Measurements from ENCODE around the gene ZBTB40.

Gene ZBTB40

DNA sequence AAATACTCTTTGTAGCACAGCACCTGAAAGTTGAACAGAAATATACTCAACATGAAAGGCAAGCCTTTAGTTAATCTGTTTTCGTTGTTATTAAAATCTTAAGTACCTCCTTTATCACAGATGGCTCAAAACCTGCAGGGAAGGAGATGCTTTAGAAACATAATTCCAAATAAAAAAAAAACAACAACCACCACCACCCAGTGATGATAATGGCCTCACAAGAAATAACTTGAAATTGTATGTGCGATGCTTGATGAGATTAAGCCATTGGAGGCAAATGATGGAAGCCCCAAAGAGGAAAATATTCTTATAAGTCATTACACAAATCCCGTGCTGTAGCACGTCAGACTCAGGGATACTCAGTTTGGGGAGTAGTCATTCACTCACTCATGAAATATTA, 24.9 kb upstream of the ZBTB40 start:
- DNase-seq (ENCODE audit: low read depth) = no peak
- H3K4me3 ChIP-seq (ENCODE audit: low read depth, low read length) = no peak overlapping the region
- TF ChIP-seq, protein P1, sequence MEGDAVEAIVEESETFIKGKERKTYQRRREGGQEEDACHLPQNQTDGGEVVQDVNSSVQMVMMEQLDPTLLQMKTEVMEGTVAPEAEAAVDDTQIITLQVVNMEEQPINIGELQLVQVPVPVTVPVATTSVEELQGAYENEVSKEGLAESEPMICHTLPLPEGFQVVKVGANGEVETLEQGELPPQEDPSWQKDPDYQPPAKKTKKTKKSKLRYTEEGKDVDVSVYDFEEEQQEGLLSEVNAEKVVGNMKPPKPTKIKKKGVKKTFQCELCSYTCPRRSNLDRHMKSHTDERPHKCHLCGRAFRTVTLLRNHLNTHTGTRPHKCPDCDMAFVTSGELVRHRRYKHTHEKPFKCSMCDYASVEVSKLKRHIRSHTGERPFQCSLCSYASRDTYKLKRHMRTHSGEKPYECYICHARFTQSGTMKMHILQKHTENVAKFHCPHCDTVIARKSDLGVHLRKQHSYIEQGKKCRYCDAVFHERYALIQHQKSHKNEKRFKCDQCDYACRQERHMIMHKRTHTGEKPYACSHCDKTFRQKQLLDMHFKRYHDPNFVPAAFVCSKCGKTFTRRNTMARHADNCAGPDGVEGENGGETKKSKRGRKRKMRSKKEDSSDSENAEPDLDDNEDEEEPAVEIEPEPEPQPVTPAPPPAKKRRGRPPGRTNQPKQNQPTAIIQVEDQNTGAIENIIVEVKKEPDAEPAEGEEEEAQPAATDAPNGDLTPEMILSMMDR (IDR thresholded peaks at IDR 0.05; ENCODE audit: low read depth, low read length, missing control alignments) = no peak

- TF ChIP-seq, protein P1 (IDR thresholded peaks at IDR 0.05; ENCODE audit: low read depth, low read length, missing control alignments) = no peak
- H3K4me3 ChIP-seq (ENCODE audit: low read depth, low read length) = peak overlapping the region; percentile 45
- no peak for DNase-seq (ENCODE audit: low read depth)
Observed at GRCh38 chr1:22428672-22429071, 23.0 kb upstream of the ZBTB40 start.

DNA sequence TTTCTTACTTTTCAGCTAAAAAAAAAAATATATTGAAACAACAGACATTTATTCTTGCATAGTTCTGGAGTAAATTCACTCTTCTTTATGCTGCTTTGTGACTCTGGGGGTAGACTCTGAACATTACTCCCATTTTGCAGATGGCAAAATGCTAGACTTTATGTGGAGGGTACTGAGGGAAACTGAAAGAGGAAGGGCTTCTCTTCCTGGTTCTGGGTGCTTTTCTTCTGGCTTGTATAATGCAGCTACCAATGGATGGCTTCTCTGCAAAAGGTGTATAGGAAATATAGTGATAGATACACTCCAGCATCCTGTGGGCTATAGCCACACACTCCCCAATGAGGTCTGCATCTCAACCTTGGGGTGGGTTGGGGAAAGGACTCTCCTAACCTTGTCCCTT, 19.7 kb upstream of the ZBTB40 start:
- H3K4me3 ChIP-seq (ENCODE audit: low read depth, low read length) = no peak overlapping the region
- no peak for DNase-seq (ENCODE audit: low read depth)
- TF ChIP-seq, protein P1 (IDR thresholded peaks at IDR 0.05; ENCODE audit: low read depth, low read length, missing control alignments) = no peak

DNA sequence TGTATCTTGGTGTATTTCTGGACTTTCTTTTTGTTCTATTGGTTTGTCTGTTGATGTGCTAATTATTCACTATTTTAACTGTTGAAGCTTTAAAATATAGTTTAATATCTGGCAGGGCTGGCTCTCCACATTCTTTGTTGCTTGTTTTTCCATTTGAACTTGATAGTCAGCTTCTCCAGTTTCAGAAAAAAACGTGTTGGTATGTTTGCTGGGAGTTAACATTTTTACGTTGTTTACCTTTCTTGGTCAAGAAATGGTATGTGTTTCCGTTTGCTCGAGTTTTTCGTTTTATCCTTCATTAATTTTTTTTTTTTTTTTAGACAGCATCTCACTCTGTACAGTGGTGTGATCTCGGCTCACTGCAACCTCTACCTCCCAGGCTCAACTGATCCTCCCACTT, 16.9 kb upstream of the ZBTB40 start:
- no peak overlapping the region for H3K4me3 ChIP-seq (ENCODE audit: low read depth, low read length)
- DNase-seq (ENCODE audit: low read depth) = no peak
- TF ChIP-seq, protein P1 (IDR thresholded peaks at IDR 0.05; ENCODE audit: low read depth, low read length, missing control alignments) = no peak

DNA sequence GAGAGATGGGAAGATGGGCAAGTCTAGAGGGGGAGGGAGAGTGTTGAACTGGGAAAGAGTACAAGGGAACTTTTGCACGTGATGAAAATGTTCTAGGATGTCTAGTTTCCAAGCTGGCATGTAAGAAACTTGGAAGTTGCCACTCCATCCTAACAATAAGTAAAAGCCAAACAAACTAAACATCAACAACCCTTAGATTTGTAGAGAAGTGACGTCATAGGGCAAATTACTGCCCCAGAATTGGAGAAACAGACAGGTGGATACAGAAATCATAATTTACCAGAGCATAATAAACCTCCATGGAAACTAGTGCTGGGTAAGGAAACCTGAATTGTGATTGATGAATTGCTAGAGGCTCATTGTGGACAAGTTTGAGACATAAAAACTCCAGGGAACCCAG, 14.7 kb upstream of the ZBTB40 start:
- TF ChIP-seq, protein P1 (IDR thresholded peaks at IDR 0.05; ENCODE audit: low read depth, low read length, missing control alignments) = no peak
- no peak overlapping the region for H3K4me3 ChIP-seq (ENCODE audit: low read depth, low read length)
- DNase-seq (ENCODE audit: low read depth) = no peak

GRCh38 chr1:22437573-22437972, 14.1 kb upstream of the ZBTB40 start:
- TF ChIP-seq, protein P1 (IDR thresholded peaks at IDR 0.05; ENCODE audit: low read depth, low read length, missing control alignments) = no peak
- no peak overlapping the region for H3K4me3 ChIP-seq (ENCODE audit: low read depth, low read length)
- DNase-seq (ENCODE audit: low read depth) = no peak

GRCh38 chr1:22440582-22440981, 11.1 kb upstream of the ZBTB40 start:
- no peak for DNase-seq (ENCODE audit: low read depth)
- TF ChIP-seq, protein P1 (IDR thresholded peaks at IDR 0.05; ENCODE audit: low read depth, low read length, missing control alignments) = no peak
- no peak overlapping the region for H3K4me3 ChIP-seq (ENCODE audit: low read depth, low read length)
